Left colon (tissue), 2 donors: Measurements from ENCODE around the gene RTP4. TPM values are rescaled to one million over a fixed set of nuclear protein-coding genes. Genes with fewer than 3 reads are reported as not detected.

Source experiments
- total RNA-seq, 2 donors: library from RNA; stranded (reverse); fragmentation: NEBNext Ultra II Directional; extraction: Animal tissue kit (Norgen Biotek cat#: 25700); gene quantifications; one replicate each; pipeline ENCODE4 v1.2.1, GENCODE V29; 2021
- donor health status: DM: no; HTN: no; CAD: no.
- donor health status: DM: yes; HTN: yes; CAD: no.

Gene RTP4
- total RNA-seq, 2 donors from 2014 or later = 5.9 to 6.9 TPM

Other genes starting within 250 kb of the RTP4 start
- gene RPL39L, start 228.9 kb upstream of the RTP4 start, total RNA-seq = 1 to 10 TPM; 2.2 to 3.2 TPM
- gene RTP1, start 170.9 kb upstream of the RTP4 start, total RNA-seq = not detected
- 10 to 100 TPM in 1 of 2 donors, 1 to 10 TPM in 1; 3.7 to 15.7 TPM for gene MASP1, start 76.6 kb upstream of the RTP4 start, total RNA-seq